HT-29 (cell line): ENCODE data around the gene ZNF718. TPM values are rescaled to one million over a fixed set of nuclear protein-coding genes. Genes with fewer than 3 reads are reported as not detected.
"Not testable (repeated sequence)": the region's sequence is repeated elsewhere in the genome, so short reads cannot be mapped to it uniquely, and the experiment has no call there.

Source experiments
- DNase-seq: peaks from one replicate; pipeline ENCODE4 v3.0.0-alpha.2; 2015; ENCODE audit warnings: low spot score
- total RNA-seq: library from RNA; depleted of rRNA; stranded (reverse); fragments of >200 nt; shearing (Covaris generic); gene quantifications from 2 replicates; pipeline ENCODE4 v1.2.3, GENCODE V29; 2014

The ZNF718 gene
- total RNA-seq, 1 experiment from 2014 or later: 2.3 TPM

- DNase-seq: no peak
Measured at GRCh38 chr4:161496-162284, 37.4 kb downstream of the ZNF718 start.

- not testable (repeated sequence) for DNase-seq
Measured at GRCh38 chr4:169640-170039, 45.3 kb downstream of the ZNF718 start.

- DNase-seq: not testable (repeated sequence)
Measured at GRCh38 chr4:171318-171717, 47.0 kb downstream of the ZNF718 start.

- DNase-seq: no peak
Measured at GRCh38 chr4:173666-174314, 49.5 kb downstream of the ZNF718 start.

GRCh38 chr4:175986-176385, 51.7 kb downstream of the ZNF718 start:
- no peak for DNase-seq

- DNase-seq: no peak
Measured at GRCh38 chr4:176995-177394, 52.7 kb downstream of the ZNF718 start.

- DNase-seq: not testable (repeated sequence)
Measured at GRCh38 chr4:182225-182624, 57.9 kb downstream of the ZNF718 start.

GRCh38 chr4:188091-188490, 63.8 kb downstream of the ZNF718 start:
- no peak for DNase-seq

- not testable (repeated sequence) for DNase-seq
Measured at GRCh38 chr4:195159-195558, 70.9 kb downstream of the ZNF718 start.

- DNase-seq: no peak
Measured at GRCh38 chr4:200936-201335, 76.6 kb downstream of the ZNF718 start.

GRCh38 chr4:202822-203221, 78.5 kb downstream of the ZNF718 start:
- not testable (repeated sequence) for DNase-seq

GRCh38 chr4:205097-205756, 80.9 kb downstream of the ZNF718 start:
- DNase-seq: no peak

GRCh38 chr4:206054-206453, 81.8 kb downstream of the ZNF718 start:
- DNase-seq: no peak

GRCh38 chr4:208416-209096, 84.3 kb downstream of the ZNF718 start:
- not testable (repeated sequence) for DNase-seq

GRCh38 chr4:211033-211511, 86.8 kb downstream of the ZNF718 start:
- no peak for DNase-seq

- no peak for DNase-seq
Measured at GRCh38 chr4:212438-213188, 88.3 kb downstream of the ZNF718 start.

- DNase-seq: not testable (repeated sequence)
Measured at GRCh38 chr4:213189-213535, 88.9 kb downstream of the ZNF718 start.
